HG03175 (cell line): ENCODE measurements around the gene ATXN10.
"Not testable (repeated sequence)": the region's sequence is repeated elsewhere in the genome, so short reads cannot be mapped to it uniquely, and the experiment has no call there.

Experiments used
- ATAC-seq: cut with Tn5 transposase; IDR thresholded peaks from one replicate; pipeline ENCODE4 v1.9.1; 2021; ENCODE audit warnings: mild to moderate bottlenecking, moderate library complexity; ENCODE audit not compliant: unreplicated experiment

Gene ATXN10

DNA sequence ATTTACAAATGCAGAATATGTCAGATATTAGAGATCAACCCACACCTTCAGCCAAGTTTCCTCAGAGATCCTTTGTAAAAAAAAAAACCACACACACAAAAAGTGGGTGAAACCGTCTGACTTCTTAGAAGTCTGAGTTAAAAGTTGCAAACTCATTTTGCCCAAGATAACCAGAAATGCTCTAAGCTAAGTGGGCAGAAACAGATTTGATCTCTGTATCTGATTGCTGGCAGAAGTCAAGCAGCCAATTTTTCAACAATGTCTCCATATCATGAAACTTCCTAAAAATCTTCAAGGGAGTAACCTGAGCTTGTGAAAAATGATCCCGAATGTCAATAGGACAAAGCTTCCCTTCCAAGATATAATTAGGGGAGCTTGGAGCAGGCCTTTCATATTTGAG is 28.6 kb upstream of the ATXN10 start:
- no peak for ATAC-seq

DNA sequence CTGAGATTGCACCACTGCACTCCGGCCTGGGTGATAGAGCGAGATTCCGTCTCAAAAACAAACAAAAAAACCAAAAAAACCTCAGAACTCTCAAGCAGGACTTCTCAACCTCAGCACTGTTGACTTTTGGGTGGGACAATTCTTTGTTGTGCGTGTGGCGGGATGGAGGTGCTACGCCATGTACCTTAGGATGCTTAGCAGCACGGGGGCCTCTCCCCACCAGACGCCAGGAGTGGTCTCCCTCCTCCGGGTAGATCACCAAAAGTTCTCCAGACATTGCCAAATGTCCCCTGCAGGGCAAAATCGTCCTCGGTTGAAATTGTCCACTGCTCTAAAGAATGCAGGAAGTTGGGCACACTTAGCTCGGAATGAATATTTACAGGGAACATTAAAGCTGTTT is 26.9 kb upstream of the ATXN10 start:
- no peak for ATAC-seq

DNA sequence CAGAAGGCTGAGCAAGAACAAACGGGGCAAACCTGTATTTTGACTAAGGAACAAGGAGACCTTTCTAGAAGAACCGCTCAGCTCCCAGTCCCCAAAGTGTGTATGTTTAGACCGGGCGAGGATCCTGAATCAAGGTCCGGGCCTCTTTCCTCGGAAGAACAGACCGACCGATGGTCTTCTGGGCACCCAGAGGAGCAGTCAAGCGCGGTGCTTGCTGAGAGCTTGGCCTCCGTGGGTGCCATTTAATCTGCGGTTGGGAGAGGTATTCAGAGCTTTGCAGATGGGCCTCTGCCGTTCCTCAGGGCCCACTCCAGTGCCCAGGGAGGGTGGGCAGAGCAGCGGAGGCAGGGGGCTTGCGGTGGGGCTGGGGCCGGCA is 26.5 kb upstream of the ATXN10 start:
- no peak for ATAC-seq

DNA sequence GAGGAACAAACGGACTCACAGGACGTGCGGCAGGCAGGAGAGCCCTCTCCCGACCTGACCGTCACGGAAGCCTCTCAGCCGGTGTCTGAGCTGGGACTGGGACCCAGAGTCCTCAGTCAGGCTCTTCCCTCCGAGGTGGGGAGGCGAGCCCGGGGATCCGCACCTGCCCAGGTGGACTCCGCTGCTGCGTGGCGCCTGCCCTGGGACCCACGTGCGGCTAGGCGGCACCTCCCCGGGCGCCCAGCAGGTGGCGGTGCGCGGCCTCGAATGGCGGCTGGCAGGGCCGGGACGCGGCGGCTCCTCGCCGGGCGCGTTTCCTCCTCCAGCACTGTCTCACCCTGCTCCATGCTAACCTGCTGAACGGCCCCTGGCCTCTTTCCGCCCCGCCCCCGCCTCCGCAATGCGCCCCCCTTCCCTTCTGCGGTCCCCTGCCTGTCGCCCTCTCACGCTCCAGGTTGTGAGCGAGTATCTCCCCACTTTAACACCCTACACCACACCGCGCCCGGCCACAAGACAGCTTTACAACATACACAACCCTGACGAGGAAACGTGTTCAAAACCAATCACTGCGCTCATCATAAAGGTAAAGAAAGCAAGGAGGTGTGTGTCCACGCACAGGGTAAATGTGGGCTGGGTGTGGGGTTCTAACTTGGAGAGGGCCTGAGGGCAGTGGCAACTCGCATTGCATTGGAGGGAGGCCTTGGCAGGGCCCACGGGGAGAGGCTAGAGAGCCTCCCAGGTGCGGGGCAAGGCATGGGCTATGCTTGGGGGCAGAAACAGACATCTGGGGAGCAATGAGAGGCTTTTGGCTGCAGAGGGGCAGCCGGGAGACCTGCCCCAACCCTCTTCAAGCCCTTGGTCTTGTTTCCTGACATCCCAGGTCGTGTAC is 25.9 kb upstream of the ATXN10 start:
- peak; percentile 45 for ATAC-seq

DNA sequence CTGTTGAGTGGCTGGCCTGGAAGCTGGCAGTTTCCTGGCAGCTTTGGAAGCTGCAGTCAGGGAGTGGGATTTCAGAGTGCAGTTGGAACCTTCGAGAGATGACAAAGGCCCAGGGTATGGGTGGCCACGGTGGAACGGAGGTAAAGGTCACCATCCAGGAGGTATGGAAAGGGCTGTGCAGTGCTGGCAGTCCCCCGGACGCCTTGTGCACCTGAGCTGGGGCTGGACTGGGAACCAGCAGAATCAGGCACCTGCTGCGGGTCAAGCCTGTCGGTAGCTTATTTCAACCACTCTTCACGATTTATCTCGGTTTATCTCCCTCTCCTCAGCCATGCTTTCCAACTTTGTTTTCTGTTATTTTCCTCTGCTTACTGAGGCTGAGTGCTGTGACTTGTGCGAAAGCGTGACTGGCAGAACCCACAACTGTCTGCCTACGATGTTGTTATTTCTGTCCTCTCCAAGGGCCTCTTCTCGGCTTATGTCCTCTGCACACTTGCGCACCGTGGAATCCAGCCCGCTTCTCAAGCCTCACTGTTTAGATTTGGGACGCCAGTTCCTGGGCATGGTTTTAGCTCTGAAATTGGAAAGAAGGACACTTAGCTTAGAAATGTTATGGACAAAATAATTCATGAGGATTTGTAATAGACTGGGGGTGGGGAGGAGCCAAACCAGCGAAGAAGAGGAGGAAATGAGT is 24.0 kb upstream of the ATXN10 start:
- ATAC-seq: no peak

DNA sequence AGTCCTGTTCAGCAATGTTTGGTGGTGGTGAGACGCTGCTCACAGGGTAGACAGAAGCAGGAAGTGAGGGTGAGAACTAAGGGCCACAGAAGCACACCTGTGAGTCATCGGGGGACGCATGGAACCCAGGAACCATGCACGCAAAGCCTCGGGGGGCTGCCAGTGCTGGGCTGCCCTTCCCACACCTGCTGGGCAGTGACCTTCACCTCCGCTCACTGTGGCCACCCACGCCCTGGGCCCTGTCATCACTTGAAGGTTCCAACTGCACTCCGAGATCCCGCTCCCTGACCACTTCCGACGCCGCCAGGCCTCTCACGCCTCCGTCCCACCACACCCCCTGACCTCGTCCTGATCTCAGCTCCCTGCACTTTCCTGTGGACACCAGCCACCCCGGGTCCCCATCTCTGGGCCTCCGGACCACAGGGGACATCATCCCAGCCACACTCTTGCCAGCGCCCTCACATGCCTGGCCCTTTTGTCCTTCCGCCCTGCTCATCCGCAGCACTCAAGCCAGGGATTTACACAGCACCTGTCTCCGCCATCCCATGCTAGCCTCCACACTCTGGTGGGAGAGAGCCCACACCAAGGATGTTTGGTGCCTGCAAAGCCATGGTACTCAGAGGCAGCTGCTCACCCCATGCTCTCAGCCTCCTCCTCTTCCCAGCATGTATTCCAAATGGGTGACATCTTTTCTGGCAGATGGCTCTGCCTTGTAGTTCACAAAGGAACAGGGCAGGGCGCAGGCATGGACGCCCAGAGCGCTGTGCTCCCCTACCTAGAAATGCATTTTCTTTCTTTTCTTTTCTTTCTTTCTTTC is 23.1 kb upstream of the ATXN10 start:
- ATAC-seq: no peak

- ATAC-seq: no peak
Measured at GRCh38 chr22:45649809-45650208, 21.8 kb upstream of the ATXN10 start.

DNA sequence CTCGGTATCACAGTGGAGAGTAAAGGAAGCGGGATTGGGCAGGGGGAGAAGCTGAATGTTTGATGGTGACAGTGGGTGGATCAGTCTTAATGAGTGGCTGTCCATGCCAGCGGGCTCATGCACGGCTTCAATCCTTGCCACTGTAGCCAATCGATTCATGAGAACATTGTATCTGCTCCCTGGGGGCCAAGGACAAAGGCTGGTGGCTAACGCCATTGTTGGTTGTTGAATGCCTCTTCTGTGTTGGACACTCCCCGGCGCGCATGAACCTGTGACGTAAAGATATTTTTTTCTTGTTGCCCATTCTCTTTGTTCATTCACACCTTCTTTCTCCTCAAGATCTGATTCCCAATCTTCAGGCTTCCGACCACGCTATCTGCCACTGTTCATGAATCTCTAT is 20.9 kb upstream of the ATXN10 start:
- ATAC-seq: no peak

- no peak for ATAC-seq
Measured at GRCh38 chr22:45651931-45652528, 19.6 kb upstream of the ATXN10 start.

DNA sequence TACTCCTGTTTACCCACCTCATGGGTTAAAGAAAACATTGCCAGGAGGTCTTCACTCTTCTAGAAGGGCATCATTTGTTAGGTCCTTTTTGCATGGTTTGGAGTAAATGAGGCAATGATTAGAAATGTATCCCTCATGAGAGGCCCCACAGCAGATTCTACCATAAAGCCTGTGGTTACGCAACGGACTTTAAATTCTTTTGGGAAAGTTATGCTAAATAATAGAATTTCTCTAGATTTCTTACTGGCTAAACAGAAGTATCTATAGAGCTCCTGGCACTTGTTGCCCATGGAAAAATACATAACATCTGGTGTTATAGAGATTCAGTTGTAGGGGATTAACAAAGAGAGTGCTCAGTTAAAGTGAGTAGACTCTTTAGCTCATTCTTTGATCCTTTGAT is 15.1 kb upstream of the ATXN10 start:
- no peak for ATAC-seq

GRCh38 chr22:45657701-45658100 is 13.9 kb upstream of the ATXN10 start:
- no peak for ATAC-seq

GRCh38 chr22:45664136-45664646 is 7.4 kb upstream of the ATXN10 start:
- no peak for ATAC-seq

GRCh38 chr22:45667486-45667885 is 4.1 kb upstream of the ATXN10 start:
- ATAC-seq: no peak

GRCh38 chr22:45670363-45670762 is 1.3 kb upstream of the ATXN10 start:
- ATAC-seq: not testable (repeated sequence)

GRCh38 chr22:45670981-45671782 is 452 bp upstream of the ATXN10 start:
- ATAC-seq: no peak

GRCh38 chr22:45672564-45673481 is 1.2 kb downstream of the ATXN10 start:
- ATAC-seq: peak; percentile 10

- ATAC-seq: no peak
Measured at GRCh38 chr22:45673482-45674175, 2.0 kb downstream of the ATXN10 start.

DNA sequence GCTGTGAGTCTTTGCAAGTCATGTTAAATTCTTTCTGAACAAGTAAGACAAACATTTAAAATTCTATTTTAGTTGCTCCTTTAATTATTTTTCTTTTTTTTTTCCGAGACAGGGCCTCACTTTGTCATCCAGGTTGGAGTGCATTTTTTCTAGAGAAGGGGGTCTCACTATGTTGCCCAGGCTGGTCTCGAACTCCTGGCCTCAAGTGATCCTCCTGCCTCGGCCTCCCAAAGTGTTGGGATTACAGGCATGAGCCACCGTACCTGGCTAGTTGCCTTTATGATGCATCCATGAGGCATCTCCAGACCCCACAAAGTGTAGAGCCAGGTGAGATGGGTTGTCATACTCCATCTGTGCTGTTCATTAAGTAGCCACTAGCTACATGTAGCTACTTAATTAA is 4.4 kb downstream of the ATXN10 start:
- no peak for ATAC-seq
